Measurements from ENCODE around the gene SNX5. TPM values are rescaled to one million over a fixed set of nuclear protein-coding genes. Genes with fewer than 3 reads are reported as not detected.

SNX5 gene
- total RNA-seq, 1 donor from 2014 or later = 102 TPM

GRCh38 chr20:18005990-18006364 is 37.4 kb upstream of the SNX5 start:
- H3K4me1 ChIP-seq = peaks cover 10% of the 10 kb centered on the region
- no peaks in the 10 kb centered on the region for H3K9me3 ChIP-seq
- H3K27me3 ChIP-seq (ENCODE audit: low read depth) = no peaks in the 10 kb centered on the region
- peak; percentile 44 to 64 for ATAC-seq
- H3K36me3 ChIP-seq = no peaks in the 10 kb centered on the region
- H3K4me3 ChIP-seq = no peak overlapping the region
- no peak for TF ChIP-seq CTCF (IDR thresholded peaks at IDR 0.05)
- intact Hi-C loops (cut with DNase I) = no loop called here
- DNase-seq = no peak
- no peak overlapping the region for H3K27ac ChIP-seq

GRCh38 chr20:18005170-18005989 is 36.8 kb upstream of the SNX5 start:
- H3K9me3 ChIP-seq = no peaks in the 10 kb centered on the region
- H3K27me3 ChIP-seq (ENCODE audit: low read depth) = no peaks in the 10 kb centered on the region
- peak overlapping the region; percentile 9 for H3K27ac ChIP-seq
- DNase-seq = no peak
- peaks cover 10% of the 10 kb centered on the region for H3K4me1 ChIP-seq
- H3K4me3 ChIP-seq = no peak overlapping the region
- ATAC-seq = peak in 1 of 2 donors; percentile 20
- intact Hi-C loops (cut with DNase I) = no loop called here
- no peak for TF ChIP-seq CTCF (IDR thresholded peaks at IDR 0.05)
- no peaks in the 10 kb centered on the region for H3K36me3 ChIP-seq

- intact Hi-C loops (cut with DNase I) = no loop called here
- no peak for DNase-seq
- Histone ChIP-seq H3K9me3 (no peaks in the 10 kb centered on the region), H3K36me3 (no peaks in the 10 kb centered on the region), H3K27me3 (ENCODE audit: low read depth) (no peaks in the 10 kb centered on the region), H3K27ac (no peak overlapping the region), H3K4me3 (no peak overlapping the region), H3K4me1 (peaks cover 10% of the 10 kb centered on the region)
- no peak for TF ChIP-seq CTCF (IDR thresholded peaks at IDR 0.05)
- peak; percentile 24 to 49 for ATAC-seq
Observed at GRCh38 chr20:18004384-18005031, 35.9 kb upstream of the SNX5 start.

- no peak for TF ChIP-seq CTCF (IDR thresholded peaks at IDR 0.05)
Observed at GRCh38 chr20:18003897-18004296, 35.3 kb upstream of the SNX5 start.

GRCh38 chr20:18001131-18001921 is 32.7 kb upstream of the SNX5 start:
- no peaks in the 10 kb centered on the region for H3K9me3 ChIP-seq
- ATAC-seq (peak; percentile 65 to 67), DNase-seq (peak; percentile 69)
- intact Hi-C loops (cut with DNase I) = no loop called here
- H3K4me3 ChIP-seq = no peak overlapping the region
- no peaks in the 10 kb centered on the region for H3K4me1 ChIP-seq
- no peaks in the 10 kb centered on the region for H3K36me3 ChIP-seq
- no peak overlapping the region for H3K27ac ChIP-seq
- no peaks in the 10 kb centered on the region for H3K27me3 ChIP-seq (ENCODE audit: low read depth)
- no peak for TF ChIP-seq CTCF (IDR thresholded peaks at IDR 0.05)

More at GRCh38 chr20:18003897-18004296, 35.3 kb upstream of the SNX5 start:
- Histone ChIP-seq H3K27me3 (ENCODE audit: low read depth) (no peaks in the 10 kb centered on the region), H3K9me3 (no peaks in the 10 kb centered on the region), H3K27ac (no peak overlapping the region), H3K4me1 (peaks cover 10% of the 10 kb centered on the region), H3K4me3 (no peak overlapping the region), H3K36me3 (no peaks in the 10 kb centered on the region)
- intact Hi-C loops (cut with DNase I) = no loop called here
- ATAC-seq (no peak), DNase-seq (no peak)
